ENCODE results near the gene KLF9. TPM values are rescaled to one million over a fixed set of nuclear protein-coding genes. Genes with fewer than 3 reads are reported as not detected.

The KLF9 gene
- total RNA-seq, 1 experiment from 2014 or later: 1.0 TPM

DNA sequence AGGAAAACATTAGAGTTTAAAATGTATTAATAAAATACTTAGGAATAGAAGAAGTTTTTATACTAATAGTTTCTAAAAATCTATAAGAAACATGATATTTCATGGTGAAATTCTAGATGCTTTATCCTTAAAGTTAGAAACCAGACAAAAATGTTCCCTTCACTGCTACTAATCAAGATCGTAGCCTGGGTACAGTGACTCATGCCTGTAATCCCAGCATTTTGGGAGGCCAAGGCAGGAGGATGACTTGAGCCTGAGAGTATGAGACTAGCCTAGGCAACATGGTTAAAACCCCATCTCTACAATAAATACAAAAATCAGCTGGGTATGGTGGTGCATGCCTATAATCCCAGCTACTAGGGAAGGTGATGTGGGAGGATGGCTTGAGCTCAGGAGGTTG, 30.4 kb upstream of the KLF9 start:
- ChIA-PET CTCF (no interaction called here), POLR2A (interaction anchor here (1.1 kb wide), 1 partner anchor 10 kb away, joined by 5 read pairs; no protein-coding TSS in a partner anchor)
- Mint-ChIP-seq H3K27me3 (ENCODE audit: low read depth) (no peaks in the 10 kb centered on the region; the same call in 1 of the 2 replicates), H3K4me1 (no peaks in the 10 kb centered on the region), H3K9me3 (peaks cover 8% of the 10 kb centered on the region), H3K4me3 (no peak overlapping the region), H3K36me3 (no peaks in the 10 kb centered on the region), H3K27ac (no peak overlapping the region)
- ATAC-seq (no peak), DNase-seq (ENCODE audit: low spot score) (no peak)
- TF ChIP-seq, protein P1, sequence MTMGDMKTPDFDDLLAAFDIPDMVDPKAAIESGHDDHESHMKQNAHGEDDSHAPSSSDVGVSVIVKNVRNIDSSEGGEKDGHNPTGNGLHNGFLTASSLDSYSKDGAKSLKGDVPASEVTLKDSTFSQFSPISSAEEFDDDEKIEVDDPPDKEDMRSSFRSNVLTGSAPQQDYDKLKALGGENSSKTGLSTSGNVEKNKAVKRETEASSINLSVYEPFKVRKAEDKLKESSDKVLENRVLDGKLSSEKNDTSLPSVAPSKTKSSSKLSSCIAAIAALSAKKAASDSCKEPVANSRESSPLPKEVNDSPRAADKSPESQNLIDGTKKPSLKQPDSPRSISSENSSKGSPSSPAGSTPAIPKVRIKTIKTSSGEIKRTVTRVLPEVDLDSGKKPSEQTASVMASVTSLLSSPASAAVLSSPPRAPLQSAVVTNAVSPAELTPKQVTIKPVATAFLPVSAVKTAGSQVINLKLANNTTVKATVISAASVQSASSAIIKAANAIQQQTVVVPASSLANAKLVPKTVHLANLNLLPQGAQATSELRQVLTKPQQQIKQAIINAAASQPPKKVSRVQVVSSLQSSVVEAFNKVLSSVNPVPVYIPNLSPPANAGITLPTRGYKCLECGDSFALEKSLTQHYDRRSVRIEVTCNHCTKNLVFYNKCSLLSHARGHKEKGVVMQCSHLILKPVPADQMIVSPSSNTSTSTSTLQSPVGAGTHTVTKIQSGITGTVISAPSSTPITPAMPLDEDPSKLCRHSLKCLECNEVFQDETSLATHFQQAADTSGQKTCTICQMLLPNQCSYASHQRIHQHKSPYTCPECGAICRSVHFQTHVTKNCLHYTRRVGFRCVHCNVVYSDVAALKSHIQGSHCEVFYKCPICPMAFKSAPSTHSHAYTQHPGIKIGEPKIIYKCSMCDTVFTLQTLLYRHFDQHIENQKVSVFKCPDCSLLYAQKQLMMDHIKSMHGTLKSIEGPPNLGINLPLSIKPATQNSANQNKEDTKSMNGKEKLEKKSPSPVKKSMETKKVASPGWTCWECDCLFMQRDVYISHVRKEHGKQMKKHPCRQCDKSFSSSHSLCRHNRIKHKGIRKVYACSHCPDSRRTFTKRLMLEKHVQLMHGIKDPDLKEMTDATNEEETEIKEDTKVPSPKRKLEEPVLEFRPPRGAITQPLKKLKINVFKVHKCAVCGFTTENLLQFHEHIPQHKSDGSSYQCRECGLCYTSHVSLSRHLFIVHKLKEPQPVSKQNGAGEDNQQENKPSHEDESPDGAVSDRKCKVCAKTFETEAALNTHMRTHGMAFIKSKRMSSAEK (CRISPR knock-in tag; IDR thresholded peaks at IDR 0.05; ENCODE audit: borderline replicate concordance): no peak
- TF ChIP-seq, protein P2, sequence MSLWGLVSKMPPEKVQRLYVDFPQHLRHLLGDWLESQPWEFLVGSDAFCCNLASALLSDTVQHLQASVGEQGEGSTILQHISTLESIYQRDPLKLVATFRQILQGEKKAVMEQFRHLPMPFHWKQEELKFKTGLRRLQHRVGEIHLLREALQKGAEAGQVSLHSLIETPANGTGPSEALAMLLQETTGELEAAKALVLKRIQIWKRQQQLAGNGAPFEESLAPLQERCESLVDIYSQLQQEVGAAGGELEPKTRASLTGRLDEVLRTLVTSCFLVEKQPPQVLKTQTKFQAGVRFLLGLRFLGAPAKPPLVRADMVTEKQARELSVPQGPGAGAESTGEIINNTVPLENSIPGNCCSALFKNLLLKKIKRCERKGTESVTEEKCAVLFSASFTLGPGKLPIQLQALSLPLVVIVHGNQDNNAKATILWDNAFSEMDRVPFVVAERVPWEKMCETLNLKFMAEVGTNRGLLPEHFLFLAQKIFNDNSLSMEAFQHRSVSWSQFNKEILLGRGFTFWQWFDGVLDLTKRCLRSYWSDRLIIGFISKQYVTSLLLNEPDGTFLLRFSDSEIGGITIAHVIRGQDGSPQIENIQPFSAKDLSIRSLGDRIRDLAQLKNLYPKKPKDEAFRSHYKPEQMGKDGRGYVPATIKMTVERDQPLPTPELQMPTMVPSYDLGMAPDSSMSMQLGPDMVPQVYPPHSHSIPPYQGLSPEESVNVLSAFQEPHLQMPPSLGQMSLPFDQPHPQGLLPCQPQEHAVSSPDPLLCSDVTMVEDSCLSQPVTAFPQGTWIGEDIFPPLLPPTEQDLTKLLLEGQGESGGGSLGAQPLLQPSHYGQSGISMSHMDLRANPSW (CRISPR knock-in tag; conservative IDR thresholded peaks at IDR 0.05; ENCODE audit: low read depth): no peak
- TF ChIP-seq KAT7 (CRISPR knock-in tag; IDR thresholded peaks at IDR 0.05; ENCODE audit: borderline replicate concordance) (no peak), SP1 (CRISPR knock-in tag; conservative IDR thresholded peaks at IDR 0.05) (no peak), SOX15 (CRISPR knock-in tag; IDR thresholded peaks at IDR 0.05) (no peak), ATF1 (CRISPR knock-in tag; IDR thresholded peaks at IDR 0.05) (no peak), PRRX2 (CRISPR knock-in tag; IDR thresholded peaks at IDR 0.05) (no peak), ELF4 (CRISPR knock-in tag; IDR thresholded peaks at IDR 0.05; ENCODE audit: low read depth) (no peak), CBFB (CRISPR knock-in tag; IDR thresholded peaks at IDR 0.05; ENCODE audit: low read depth) (no peak), ZNF232 (CRISPR knock-in tag; IDR thresholded peaks at IDR 0.05) (no peak), NFE2L1 (CRISPR knock-in tag; IDR thresholded peaks at IDR 0.05) (no peak), RELA (CRISPR knock-in tag; IDR thresholded peaks at IDR 0.05; ENCODE audit: borderline replicate concordance) (no peak), TCF7 (CRISPR knock-in tag; IDR thresholded peaks at IDR 0.05; ENCODE audit: low read depth) (no peak)
- TF ChIP-seq, protein P3, sequence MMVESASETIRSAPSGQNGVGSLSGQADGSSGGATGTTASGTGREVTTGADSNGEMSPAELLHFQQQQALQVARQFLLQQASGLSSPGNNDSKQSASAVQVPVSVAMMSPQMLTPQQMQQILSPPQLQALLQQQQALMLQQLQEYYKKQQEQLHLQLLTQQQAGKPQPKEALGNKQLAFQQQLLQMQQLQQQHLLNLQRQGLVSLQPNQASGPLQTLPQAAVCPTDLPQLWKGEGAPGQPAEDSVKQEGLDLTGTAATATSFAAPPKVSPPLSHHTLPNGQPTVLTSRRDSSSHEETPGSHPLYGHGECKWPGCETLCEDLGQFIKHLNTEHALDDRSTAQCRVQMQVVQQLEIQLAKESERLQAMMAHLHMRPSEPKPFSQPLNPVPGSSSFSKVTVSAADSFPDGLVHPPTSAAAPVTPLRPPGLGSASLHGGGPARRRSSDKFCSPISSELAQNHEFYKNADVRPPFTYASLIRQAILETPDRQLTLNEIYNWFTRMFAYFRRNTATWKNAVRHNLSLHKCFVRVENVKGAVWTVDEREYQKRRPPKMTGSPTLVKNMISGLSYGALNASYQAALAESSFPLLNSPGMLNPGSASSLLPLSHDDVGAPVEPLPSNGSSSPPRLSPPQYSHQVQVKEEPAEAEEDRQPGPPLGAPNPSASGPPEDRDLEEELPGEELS (CRISPR knock-in tag; IDR thresholded peaks at IDR 0.05): no peak
- TF ChIP-seq, protein P4, sequence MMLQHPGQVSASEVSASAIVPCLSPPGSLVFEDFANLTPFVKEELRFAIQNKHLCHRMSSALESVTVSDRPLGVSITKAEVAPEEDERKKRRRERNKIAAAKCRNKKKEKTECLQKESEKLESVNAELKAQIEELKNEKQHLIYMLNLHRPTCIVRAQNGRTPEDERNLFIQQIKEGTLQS (CRISPR knock-in tag; conservative IDR thresholded peaks at IDR 0.05): no peak
- TF ChIP-seq, protein P5, sequence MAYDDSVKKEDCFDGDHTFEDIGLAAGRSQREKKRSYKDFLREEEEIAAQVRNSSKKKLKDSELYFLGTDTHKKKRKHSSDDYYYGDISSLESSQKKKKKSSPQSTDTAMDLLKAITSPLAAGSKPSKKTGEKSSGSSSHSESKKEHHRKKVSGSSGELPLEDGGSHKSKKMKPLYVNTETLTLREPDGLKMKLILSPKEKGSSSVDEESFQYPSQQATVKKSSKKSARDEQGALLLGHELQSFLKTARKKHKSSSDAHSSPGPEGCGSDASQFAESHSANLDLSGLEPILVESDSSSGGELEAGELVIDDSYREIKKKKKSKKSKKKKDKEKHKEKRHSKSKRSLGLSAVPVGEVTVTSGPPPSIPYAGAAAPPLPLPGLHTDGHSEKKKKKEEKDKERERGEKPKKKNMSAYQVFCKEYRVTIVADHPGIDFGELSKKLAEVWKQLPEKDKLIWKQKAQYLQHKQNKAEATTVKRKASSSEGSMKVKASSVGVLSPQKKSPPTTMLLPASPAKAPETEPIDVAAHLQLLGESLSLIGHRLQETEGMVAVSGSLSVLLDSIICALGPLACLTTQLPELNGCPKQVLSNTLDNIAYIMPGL (CRISPR knock-in tag; IDR thresholded peaks at IDR 0.05): no peak
- TF ChIP-seq, protein P6, sequence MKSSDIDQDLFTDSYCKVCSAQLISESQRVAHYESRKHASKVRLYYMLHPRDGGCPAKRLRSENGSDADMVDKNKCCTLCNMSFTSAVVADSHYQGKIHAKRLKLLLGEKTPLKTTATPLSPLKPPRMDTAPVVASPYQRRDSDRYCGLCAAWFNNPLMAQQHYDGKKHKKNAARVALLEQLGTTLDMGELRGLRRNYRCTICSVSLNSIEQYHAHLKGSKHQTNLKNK (CRISPR knock-in tag; IDR thresholded peaks at IDR 0.05): no peak
- TF ChIP-seq, protein P7, sequence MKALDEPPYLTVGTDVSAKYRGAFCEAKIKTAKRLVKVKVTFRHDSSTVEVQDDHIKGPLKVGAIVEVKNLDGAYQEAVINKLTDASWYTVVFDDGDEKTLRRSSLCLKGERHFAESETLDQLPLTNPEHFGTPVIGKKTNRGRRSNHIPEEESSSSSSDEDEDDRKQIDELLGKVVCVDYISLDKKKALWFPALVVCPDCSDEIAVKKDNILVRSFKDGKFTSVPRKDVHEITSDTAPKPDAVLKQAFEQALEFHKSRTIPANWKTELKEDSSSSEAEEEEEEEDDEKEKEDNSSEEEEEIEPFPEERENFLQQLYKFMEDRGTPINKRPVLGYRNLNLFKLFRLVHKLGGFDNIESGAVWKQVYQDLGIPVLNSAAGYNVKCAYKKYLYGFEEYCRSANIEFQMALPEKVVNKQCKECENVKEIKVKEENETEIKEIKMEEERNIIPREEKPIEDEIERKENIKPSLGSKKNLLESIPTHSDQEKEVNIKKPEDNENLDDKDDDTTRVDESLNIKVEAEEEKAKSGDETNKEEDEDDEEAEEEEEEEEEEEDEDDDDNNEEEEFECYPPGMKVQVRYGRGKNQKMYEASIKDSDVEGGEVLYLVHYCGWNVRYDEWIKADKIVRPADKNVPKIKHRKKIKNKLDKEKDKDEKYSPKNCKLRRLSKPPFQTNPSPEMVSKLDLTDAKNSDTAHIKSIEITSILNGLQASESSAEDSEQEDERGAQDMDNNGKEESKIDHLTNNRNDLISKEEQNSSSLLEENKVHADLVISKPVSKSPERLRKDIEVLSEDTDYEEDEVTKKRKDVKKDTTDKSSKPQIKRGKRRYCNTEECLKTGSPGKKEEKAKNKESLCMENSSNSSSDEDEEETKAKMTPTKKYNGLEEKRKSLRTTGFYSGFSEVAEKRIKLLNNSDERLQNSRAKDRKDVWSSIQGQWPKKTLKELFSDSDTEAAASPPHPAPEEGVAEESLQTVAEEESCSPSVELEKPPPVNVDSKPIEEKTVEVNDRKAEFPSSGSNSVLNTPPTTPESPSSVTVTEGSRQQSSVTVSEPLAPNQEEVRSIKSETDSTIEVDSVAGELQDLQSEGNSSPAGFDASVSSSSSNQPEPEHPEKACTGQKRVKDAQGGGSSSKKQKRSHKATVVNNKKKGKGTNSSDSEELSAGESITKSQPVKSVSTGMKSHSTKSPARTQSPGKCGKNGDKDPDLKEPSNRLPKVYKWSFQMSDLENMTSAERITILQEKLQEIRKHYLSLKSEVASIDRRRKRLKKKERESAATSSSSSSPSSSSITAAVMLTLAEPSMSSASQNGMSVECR (CRISPR knock-in tag; IDR thresholded peaks at IDR 0.05; ENCODE audit: borderline replicate concordance): no peak

Data from WTC11 (cell line).